Epithelial cell of proximal tubule (primary cell): ENCODE data around the gene INO80E. TPM values are rescaled to one million over a fixed set of nuclear protein-coding genes. Genes with fewer than 3 reads are reported as not detected.

Experiments used
- DNase-seq: peaks from one replicate; pipeline ENCODE4 v3.0.0-alpha.2; 2011; ENCODE audit warnings: low read depth
- H3K4me3 ChIP-seq: 2 replicates; pipeline ENCODE4 v1.5.1; 2011; ENCODE audit warnings: low read depth, mild to moderate bottlenecking, low read length
- CTCF ChIP-seq: conservative IDR thresholded peaks from 2 replicates; pipeline ENCODE4 v1.5.1; 2012; ENCODE audit warnings: low read depth, mild to moderate bottlenecking, low read length
- total RNA-seq: library from RNA; depleted of rRNA; stranded (reverse); fragments of >200 nt; gene quantifications from 2 replicates; pipeline ENCODE4 v1.2.3, GENCODE V29; 2015

INO80E gene
- total RNA-seq, 1 donor from 2014 or later: 86.9 TPM

- no peak for DNase-seq
- H3K4me3 ChIP-seq: no peak overlapping the region
- no peak for TF ChIP-seq CTCF
These were observed 11.3 kb upstream of the INO80E start for GRCh38 chr16:29984764-29985147.

GRCh38 chr16:29985271-29985811 is 10.7 kb upstream of the INO80E start:
- DNase-seq: no peak
- TF ChIP-seq CTCF: no peak
- H3K4me3 ChIP-seq: no peak overlapping the region

- no peak for DNase-seq
- no peak for TF ChIP-seq CTCF
- no peak overlapping the region for H3K4me3 ChIP-seq
These were observed 9.8 kb upstream of the INO80E start for GRCh38 chr16:29986231-29986630.

GRCh38 chr16:29986931-29987330 is 9.1 kb upstream of the INO80E start:
- no peak for DNase-seq
- no peak overlapping the region for H3K4me3 ChIP-seq
- no peak for TF ChIP-seq CTCF

GRCh38 chr16:29987371-29988085 is 8.5 kb upstream of the INO80E start:
- no peak for TF ChIP-seq CTCF
- H3K4me3 ChIP-seq: no peak overlapping the region
- DNase-seq: no peak

GRCh38 chr16:29988346-29989075 is 7.5 kb upstream of the INO80E start:
- TF ChIP-seq CTCF: no peak
- DNase-seq: no peak
- H3K4me3 ChIP-seq: no peak overlapping the region
